GM19324 (cell line): ENCODE data around the gene GUK1.

Source experiments
- ATAC-seq: cut with Tn5 transposase; IDR thresholded peaks from one replicate; pipeline ENCODE4 v1.9.1; 2021; ENCODE audit warnings: mild to moderate bottlenecking, moderate library complexity; ENCODE audit not compliant: unreplicated experiment, low FRiP score

GUK1 gene

GRCh38 chr1:228148935-228149405 is 8.9 kb downstream of the GUK1 start:
- ATAC-seq: no peak

- no peak for ATAC-seq
Observed at GRCh38 chr1:228149406-228150119, 9.5 kb downstream of the GUK1 start, which contains the start of gene GJC2. Gene GJC2, plus strand, starts transcription at chr1:228149930. Its CDS starts 7,829 bp downstream, at chr1:228157759.

GRCh38 chr1:228150120-228150460 is 10.0 kb downstream of the GUK1 start:
- no peak for ATAC-seq

- no peak for ATAC-seq
Observed at GRCh38 chr1:228150461-228151179, 10.5 kb downstream of the GUK1 start.

GRCh38 chr1:228151180-228151925 is 11.3 kb downstream of the GUK1 start:
- ATAC-seq: no peak

- ATAC-seq: no peak
Observed at GRCh38 chr1:228152097-228152917, 12.2 kb downstream of the GUK1 start.

- no peak for ATAC-seq
Observed at GRCh38 chr1:228152918-228153258, 12.8 kb downstream of the GUK1 start.

GRCh38 chr1:228154021-228154669 is 14.1 kb downstream of the GUK1 start:
- no peak for ATAC-seq

- ATAC-seq: no peak
Observed at GRCh38 chr1:228154670-228155571, 14.8 kb downstream of the GUK1 start.

GRCh38 chr1:228155596-228156514 is 15.8 kb downstream of the GUK1 start:
- no peak for ATAC-seq

GRCh38 chr1:228156515-228156881 is 16.4 kb downstream of the GUK1 start:
- no peak for ATAC-seq

GRCh38 chr1:228156941-228157728 is 17.1 kb downstream of the GUK1 start:
- no peak for ATAC-seq

GRCh38 chr1:228157729-228158126 is 17.6 kb downstream of the GUK1 start:
- no peak for ATAC-seq

- ATAC-seq: no peak
Observed at GRCh38 chr1:228158151-228159007, 18.3 kb downstream of the GUK1 start.

GRCh38 chr1:228159008-228159665 is 19.1 kb downstream of the GUK1 start:
- ATAC-seq: no peak
